HCT116 (cell line): ENCODE data around the gene FERMT3. TPM values are rescaled to one million over a fixed set of nuclear protein-coding genes. Genes with fewer than 3 reads are reported as not detected.

ENCODE experiments used
- ATAC-seq: fragments of 200-7000 bp; cut with Tn5 transposase; 2 replicates; pipeline ENCODE4 v1.9.1; 2020; ENCODE audit warnings: mild to moderate bottlenecking, moderate library complexity
- BruUV-seq: library from RNA; stranded (reverse); fragments of 400-500 nt; replicated peaks from 2 replicates; lab custom pipeline; 2021; lab: Mats Ljungman, UMichigan
- CTCF ChIA-PET: fragments of 300-600 bp; sonication (Branson Sonifier 250); formaldehyde crosslinking; loops from one replicate; lab custom pipeline; 2021; ENCODE audit warnings: antibody characterized with exemption; lab: Charles Lee
- POLR2A ChIA-PET: fragments of 300-600, 350-600 bp; sonication (Branson Sonifier 250); formaldehyde crosslinking; loops from one replicate; lab custom pipeline; 2021; ENCODE audit warnings: antibody characterized with exemption; lab: Charles Lee
- RAD21 ChIA-PET, 2 experiments: fragments of 300-600 bp; sonication (Branson Sonifier 250); formaldehyde crosslinking; loops; one replicate each; lab custom pipeline; 2023; ENCODE audit warnings: low total read pairs in 2 of 2; ENCODE audit not compliant: uncharacterized antibody in 2 of 2, unreplicated experiment in 2 of 2, low non-redundant PET in 1 of 2; lab: Charles Lee
- DNase-seq: peaks from one replicate; pipeline ENCODE4 v3.0.0-alpha.2; 2010; ENCODE audit warnings: low read depth, low spot score
- H2AFZ ChIP-seq: fragments of 200-600 bp; shearing (Covaris generic), sonication (generic); 2 replicates; pipeline ENCODE4 v1.6.1; 2017; ENCODE audit warnings: low read depth, mixed run types, mixed read lengths, antibody characterized with exemption, low read length; ENCODE audit not compliant: poor library complexity, severe bottlenecking
- H3K27ac ChIP-seq: 2 replicates; pipeline ENCODE4 v1.5.1; 2012; ENCODE audit warnings: low read depth, low read length
- H3K27me3 ChIP-seq: fragments of 200-600 bp; sonication (generic); 2 replicates; pipeline ENCODE4 v1.6.1; 2016; ENCODE audit warnings: mixed run types, low read length, mixed read lengths; ENCODE audit not compliant: insufficient read depth
- H3K36me3 ChIP-seq, 2 experiments: fragments of 200-500 bp in 1 of 2; fragments of 200-600 bp in 1 of 2; sonication (Bioruptor generic) in 1 of 2; sonication (generic) in 1 of 2; 2 replicates each; pipeline versions ENCODE4 v1.5.1 to v1.6.1; 2014 to 2016; ENCODE audit warnings: low read length in 2 of 2, inconsistent platforms in 1 of 2, mixed read lengths in 1 of 2, mixed run types in 1 of 2; ENCODE audit not compliant: insufficient read depth in 2 of 2, control insufficient read depth in 1 of 2
- H3K4me1 ChIP-seq, 2 experiments: fragments of 200-600 bp in 1 of 2; sonication (generic) in 1 of 2; 2 replicates each; pipeline versions ENCODE4 v1.5.1 to v1.6.1; 2012 to 2017; ENCODE audit warnings: low read length in 2 of 2, inconsistent platforms in 1 of 2, mild to moderate bottlenecking in 1 of 2, mixed read lengths in 1 of 2, mixed run types in 1 of 2, moderate library complexity in 1 of 2; ENCODE audit not compliant: insufficient read depth in 2 of 2, control insufficient read depth in 1 of 2
- H3K4me2 ChIP-seq: fragments of 200-600 bp; sonication (generic); 2 replicates; pipeline ENCODE4 v1.6.1; 2017; ENCODE audit warnings: mixed run types, low read length, mixed read lengths
- H3K4me3 ChIP-seq, 2 experiments: fragments of 200-600 bp in 1 of 2; sonication (generic) in 1 of 2; replicated peaks in 1 of 2; 2 replicates each; pipeline ENCODE4 v1.5.1; 2011 to 2016; ENCODE audit warnings: low read length in 2 of 2, control low read depth in 1 of 2, low read depth in 1 of 2, mild to moderate bottlenecking in 1 of 2, mixed read lengths in 1 of 2, mixed run types in 1 of 2
- H3K79me2 ChIP-seq: fragments of 200-600 bp; sonication (generic); 2 replicates; pipeline ENCODE4 v1.6.1; 2017; ENCODE audit warnings: mild to moderate bottlenecking, mixed run types, low read length, moderate library complexity, mixed read lengths; ENCODE audit not compliant: insufficient read depth
- H3K9ac ChIP-seq: fragments of 200-600 bp; sonication (generic); 2 replicates; pipeline ENCODE4 v1.6.1; 2016; ENCODE audit warnings: low read length, mixed read lengths
- H3K9me2 ChIP-seq: fragments of 200-600 bp; sonication (generic), shearing (Covaris generic); 2 replicates; pipeline ENCODE4 v1.6.1; 2017; ENCODE audit warnings: mixed run types, mild to moderate bottlenecking, moderate library complexity; ENCODE audit not compliant: insufficient read depth
- H3K9me3 ChIP-seq, 2 experiments: fragments of 200-500 bp in 1 of 2; fragments of 200-600 bp in 1 of 2; sonication (Bioruptor generic) in 1 of 2; sonication (generic) in 1 of 2; 2 replicates each; pipeline ENCODE4 v1.6.1; 2014 to 2017; ENCODE audit warnings: low read length in 2 of 2, mixed read lengths in 2 of 2, inconsistent platforms in 1 of 2, low read depth in 1 of 2, mild to moderate bottlenecking in 1 of 2, mixed run types in 1 of 2, moderate library complexity in 1 of 2; ENCODE audit not compliant: control insufficient read depth in 1 of 2, insufficient read depth in 1 of 2
- H4K20me1 ChIP-seq: fragments of 200-600 bp; sonication (generic), shearing (Covaris generic); 2 replicates; pipeline ENCODE4 v1.6.1; 2017; ENCODE audit warnings: mixed run types, mild to moderate bottlenecking, moderate library complexity; ENCODE audit not compliant: insufficient read depth
- CBX3 ChIP-seq: IDR thresholded peaks from 2 replicates; pipeline ENCODE4 v1.6.1; 2012; ENCODE audit warnings: low read depth
- CEBPB ChIP-seq: IDR thresholded peaks from 2 replicates; pipeline ENCODE4 v1.6.1; 2012; ENCODE audit warnings: low read depth
- ELF1 ChIP-seq: IDR thresholded peaks from 2 replicates; pipeline ENCODE4 v1.6.1; 2012; ENCODE audit warnings: low read depth, borderline replicate concordance
- EZH2phosphoT487 ChIP-seq: fragments of 200-600 bp; IDR thresholded peaks from 2 replicates; pipeline ENCODE4 v1.6.1; 2018; ENCODE audit warnings: antibody characterized with exemption, borderline replicate concordance
- SP1 ChIP-seq: IDR thresholded peaks from 2 replicates; pipeline ENCODE4 v1.6.1; 2012; ENCODE audit warnings: low read depth
- SRF ChIP-seq: IDR thresholded peaks from 2 replicates; pipeline ENCODE4 v1.6.1; 2012; ENCODE audit warnings: low read depth
- TCF7L2 ChIP-seq: IDR thresholded peaks from 2 replicates; pipeline ENCODE4 v1.7.0; 2011; ENCODE audit warnings: borderline replicate concordance, inconsistent platforms; ENCODE audit not compliant: insufficient read depth, insufficient read length; ENCODE audit errors: extremely low read depth
- ZNF274 ChIP-seq: fragments of 200-500 bp; sonication (Bioruptor generic); IDR thresholded peaks from 2 replicates; pipeline ENCODE4 v1.6.1; 2014; ENCODE audit warnings: mild to moderate bottlenecking, low read depth, low read length, inconsistent platforms
- intact Hi-C: fragments of 100-400 bp; cut with micrococcal nuclease; formaldehyde crosslinking; loops from 2 replicates; pipeline ENCODE4 v1.10.0; 2022
- total RNA-seq: library from RNA; stranded (reverse); gene quantifications from one replicate; pipeline ENCODE4 v1.2.1, GENCODE V29; 2021; ENCODE audit not compliant: unreplicated experiment
- TF ChIP-seq, protein P1 (sequence below): IDR thresholded peaks from 2 replicates; pipeline ENCODE4 v1.6.1; 2012; ENCODE audit warnings: low read depth
- TF ChIP-seq, protein P2 (sequence below), 3 experiments: fragments of 200-600 bp in 1 of 3; sonication (generic) in 1 of 3; IDR thresholded peaks in 2 of 3; conservative IDR thresholded peaks in 1 of 3; 2 replicates each; pipeline ENCODE4 v1.5.1; 2012 to 2017; ENCODE audit warnings: low read depth in 2 of 3, low read length in 2 of 3, antibody characterized with exemption in 1 of 3, borderline replicate concordance in 1 of 3, control low read depth in 1 of 3, mild to moderate bottlenecking in 1 of 3, mixed read lengths in 1 of 3, mixed run types in 1 of 3, moderate library complexity in 1 of 3; ENCODE audit not compliant: insufficient read depth in 1 of 3

The FERMT3 gene
- total RNA-seq, 1 experiment from 2014 or later, result 4.3 TPM

DNA sequence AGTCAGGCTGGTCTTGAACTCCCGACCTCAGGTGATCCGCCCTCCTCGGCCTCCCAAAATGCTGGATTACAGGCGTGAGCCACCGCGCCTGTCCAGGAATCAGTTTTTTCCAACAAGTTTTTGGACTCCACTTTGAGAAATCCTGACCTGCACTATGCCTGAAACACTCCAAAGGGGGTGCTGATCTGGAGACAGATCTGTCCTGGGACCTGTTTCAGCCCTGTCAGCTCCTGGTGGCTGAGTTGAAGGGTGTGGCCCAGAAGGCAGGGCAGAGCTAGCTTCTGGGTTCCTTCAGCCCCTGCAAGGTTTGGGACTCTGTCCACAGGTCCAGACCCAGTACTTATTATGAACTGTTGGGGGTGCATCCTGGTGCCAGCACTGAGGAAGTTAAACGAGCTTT lies 25.0 kb downstream of the FERMT3 start:
- intact Hi-C loops, result no loop called here
- Histone ChIP-seq H3K4me2 (peak overlapping the region; percentile 99), H3K9ac (0 out of 2 replicates have a peak overlapping the region, but pooled peaks have one; percentile 20), H3K9me2 (no peaks in the 10 kb centered on the region), H3K36me3 (no peaks in the 10 kb centered on the region), H3K4me1 (peaks cover 30 to 72% of the 10 kb centered on the region in 2 experiments), H3K79me2 (peaks cover 19% of the 10 kb centered on the region), H3K27ac (peak overlapping the region; percentile 8; the same call in 1 of the 2 replicates), H3K27me3 (no peaks in the 10 kb centered on the region), H2AFZ (no peak overlapping the region), H4K20me1 (no peaks in the 10 kb centered on the region), H3K4me3 (no peak overlapping the region), H3K9me3 (no peaks in the 10 kb centered on the region)
- DNase-seq (no peak), ATAC-seq (no peak)
- ChIA-PET CTCF (no interaction called here), RAD21 (interaction anchor here in 1 of 2 experiments (0.6 kb wide), 1 partner anchor 43 kb away, joined by 3 read pairs; no protein-coding TSS in a partner anchor), POLR2A (interaction anchor here (0.5 to 3.1 kb wide), 4 partner anchors 8 to 52 kb away, joined by 3 to 11 read pairs (median 5); partner anchors contain the start of gene FKBP2)
- TF ChIP-seq CEBPB (no peak), ELF1 (no peak), CBX3 (no peak), SRF (no peak)
- BruUV-seq, result no TSS peak

DNA sequence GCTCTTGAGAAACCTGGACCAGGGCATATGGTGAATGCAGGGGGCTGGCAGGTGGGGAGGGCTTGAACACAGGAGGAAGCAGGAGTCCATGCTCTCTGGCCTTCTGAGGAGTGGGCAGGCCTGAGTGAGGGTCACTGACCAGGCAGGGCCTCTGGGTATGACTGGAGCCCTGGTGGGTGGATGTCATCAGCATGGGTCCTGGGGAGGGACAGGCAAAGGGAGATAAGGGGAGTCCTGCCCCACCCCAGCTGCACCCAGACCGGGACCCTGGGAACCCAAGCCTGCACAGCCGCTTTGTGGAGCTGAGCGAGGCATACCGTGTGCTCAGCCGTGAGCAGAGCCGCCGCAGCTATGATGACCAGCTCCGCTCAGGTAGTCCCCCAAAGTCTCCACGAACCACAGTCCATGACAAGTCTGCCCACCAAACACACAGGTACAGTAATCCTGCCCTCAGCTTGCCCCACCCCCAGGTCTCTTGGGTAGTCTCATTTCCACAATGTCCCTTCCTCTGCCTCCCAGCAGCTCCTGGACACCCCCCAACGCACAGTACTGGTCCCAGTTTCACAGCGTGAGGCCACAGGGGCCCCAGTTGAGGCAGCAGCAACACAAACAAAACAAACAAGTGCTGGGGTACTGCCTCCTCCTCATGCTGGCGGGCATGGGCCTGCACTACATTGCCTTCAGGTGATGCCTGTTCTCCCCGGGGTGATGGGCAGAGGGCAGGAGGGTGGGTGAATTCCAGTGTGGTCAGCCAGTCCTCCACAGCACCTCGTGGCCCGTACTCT lies 25.9 kb downstream of the FERMT3 start:
- DNase-seq, result no peak
- Histone ChIP-seq H3K79me2 (peaks cover 11% of the 10 kb centered on the region), H3K4me2 (peak overlapping the region; percentile 85; the same call in 1 of the 2 replicates), H2AFZ (no peak overlapping the region), H3K4me3 (no peak overlapping the region), H3K27ac (no peak overlapping the region; the same call in 1 of the 2 replicates), H3K4me1 (peaks cover 27 to 64% of the 10 kb centered on the region in 2 experiments), H3K9me2 (no peaks in the 10 kb centered on the region), H3K9me3 (no peaks in the 10 kb centered on the region), H3K27me3 (no peaks in the 10 kb centered on the region), H3K36me3 (0 out of 4 replicates have a peak, but pooled peaks cover 0 to 1% of the 10 kb centered on the region in 2 experiments), H4K20me1 (no peaks in the 10 kb centered on the region), H3K9ac (peak overlapping the region; percentile 2; the same call in 1 of the 2 replicates)
- BruUV-seq, result no TSS peak
- ChIA-PET RAD21 (interaction anchor here in 1 of 2 experiments (0.6 kb wide), 1 partner anchor 44 kb away, joined by 3 read pairs; no protein-coding TSS in a partner anchor), CTCF (interaction anchor here (0.8 to 1.5 kb wide), 2 partner anchors 72 to 85 kb away, joined by 3 read pairs; partner anchors contain the start of genes PRDX5 and TRMT112), POLR2A (interaction anchor here (3.1 kb wide), 1 partner anchor 9 kb away, joined by 11 read pairs; the partner anchor contains the start of gene FKBP2)
- TF ChIP-seq EZH2phosphoT487 (no peak), ELF1 (no peak), SP1 (no peak), ZNF274 (no peak), CBX3 (no peak), SRF (no peak), TCF7L2 (no peak)
- TF ChIP-seq, protein P1, sequence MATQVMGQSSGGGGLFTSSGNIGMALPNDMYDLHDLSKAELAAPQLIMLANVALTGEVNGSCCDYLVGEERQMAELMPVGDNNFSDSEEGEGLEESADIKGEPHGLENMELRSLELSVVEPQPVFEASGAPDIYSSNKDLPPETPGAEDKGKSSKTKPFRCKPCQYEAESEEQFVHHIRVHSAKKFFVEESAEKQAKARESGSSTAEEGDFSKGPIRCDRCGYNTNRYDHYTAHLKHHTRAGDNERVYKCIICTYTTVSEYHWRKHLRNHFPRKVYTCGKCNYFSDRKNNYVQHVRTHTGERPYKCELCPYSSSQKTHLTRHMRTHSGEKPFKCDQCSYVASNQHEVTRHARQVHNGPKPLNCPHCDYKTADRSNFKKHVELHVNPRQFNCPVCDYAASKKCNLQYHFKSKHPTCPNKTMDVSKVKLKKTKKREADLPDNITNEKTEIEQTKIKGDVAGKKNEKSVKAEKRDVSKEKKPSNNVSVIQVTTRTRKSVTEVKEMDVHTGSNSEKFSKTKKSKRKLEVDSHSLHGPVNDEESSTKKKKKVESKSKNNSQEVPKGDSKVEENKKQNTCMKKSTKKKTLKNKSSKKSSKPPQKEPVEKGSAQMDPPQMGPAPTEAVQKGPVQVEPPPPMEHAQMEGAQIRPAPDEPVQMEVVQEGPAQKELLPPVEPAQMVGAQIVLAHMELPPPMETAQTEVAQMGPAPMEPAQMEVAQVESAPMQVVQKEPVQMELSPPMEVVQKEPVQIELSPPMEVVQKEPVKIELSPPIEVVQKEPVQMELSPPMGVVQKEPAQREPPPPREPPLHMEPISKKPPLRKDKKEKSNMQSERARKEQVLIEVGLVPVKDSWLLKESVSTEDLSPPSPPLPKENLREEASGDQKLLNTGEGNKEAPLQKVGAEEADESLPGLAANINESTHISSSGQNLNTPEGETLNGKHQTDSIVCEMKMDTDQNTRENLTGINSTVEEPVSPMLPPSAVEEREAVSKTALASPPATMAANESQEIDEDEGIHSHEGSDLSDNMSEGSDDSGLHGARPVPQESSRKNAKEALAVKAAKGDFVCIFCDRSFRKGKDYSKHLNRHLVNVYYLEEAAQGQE, result no peak
- TF ChIP-seq, protein P2, sequence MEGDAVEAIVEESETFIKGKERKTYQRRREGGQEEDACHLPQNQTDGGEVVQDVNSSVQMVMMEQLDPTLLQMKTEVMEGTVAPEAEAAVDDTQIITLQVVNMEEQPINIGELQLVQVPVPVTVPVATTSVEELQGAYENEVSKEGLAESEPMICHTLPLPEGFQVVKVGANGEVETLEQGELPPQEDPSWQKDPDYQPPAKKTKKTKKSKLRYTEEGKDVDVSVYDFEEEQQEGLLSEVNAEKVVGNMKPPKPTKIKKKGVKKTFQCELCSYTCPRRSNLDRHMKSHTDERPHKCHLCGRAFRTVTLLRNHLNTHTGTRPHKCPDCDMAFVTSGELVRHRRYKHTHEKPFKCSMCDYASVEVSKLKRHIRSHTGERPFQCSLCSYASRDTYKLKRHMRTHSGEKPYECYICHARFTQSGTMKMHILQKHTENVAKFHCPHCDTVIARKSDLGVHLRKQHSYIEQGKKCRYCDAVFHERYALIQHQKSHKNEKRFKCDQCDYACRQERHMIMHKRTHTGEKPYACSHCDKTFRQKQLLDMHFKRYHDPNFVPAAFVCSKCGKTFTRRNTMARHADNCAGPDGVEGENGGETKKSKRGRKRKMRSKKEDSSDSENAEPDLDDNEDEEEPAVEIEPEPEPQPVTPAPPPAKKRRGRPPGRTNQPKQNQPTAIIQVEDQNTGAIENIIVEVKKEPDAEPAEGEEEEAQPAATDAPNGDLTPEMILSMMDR (IDR thresholded peaks at IDR 0.05 in 2 of 3, conservative IDR thresholded peaks at IDR 0.05 in 1 of 3; ENCODE audit: borderline replicate concordance in 1 of 3, insufficient read depth in 1 of 3, low read depth in 2 of 3, low read length in 2 of 3), result no peak
- intact Hi-C loops, result no loop called here
- no peak for ATAC-seq
